ENCODE measurements around the gene AGPS.
"Not testable (repeated sequence)": the region's sequence is repeated elsewhere in the genome, so short reads cannot be mapped to it uniquely, and the experiment has no call there.

Gene AGPS

DNA sequence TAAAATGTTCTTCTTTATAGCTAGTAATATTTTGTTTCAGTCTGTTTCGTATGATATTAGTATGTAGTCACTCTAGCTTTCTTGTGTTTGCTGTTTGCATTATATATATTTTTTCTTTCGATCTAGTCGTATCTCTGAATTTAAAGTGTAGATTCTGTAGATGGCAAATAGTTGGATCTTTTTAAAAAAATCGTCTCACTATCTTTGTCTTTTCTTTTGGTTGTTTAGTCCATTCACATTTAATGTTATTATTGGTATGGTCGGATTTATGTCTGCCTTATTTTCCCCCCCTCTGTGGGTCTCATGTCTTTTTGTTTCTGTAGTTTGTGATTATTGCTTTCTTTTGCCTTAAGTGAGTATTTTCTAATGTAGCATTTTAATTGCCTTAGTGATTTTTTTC is 84.3 kb downstream of the AGPS start:
- no peak for DNase-seq

DNA sequence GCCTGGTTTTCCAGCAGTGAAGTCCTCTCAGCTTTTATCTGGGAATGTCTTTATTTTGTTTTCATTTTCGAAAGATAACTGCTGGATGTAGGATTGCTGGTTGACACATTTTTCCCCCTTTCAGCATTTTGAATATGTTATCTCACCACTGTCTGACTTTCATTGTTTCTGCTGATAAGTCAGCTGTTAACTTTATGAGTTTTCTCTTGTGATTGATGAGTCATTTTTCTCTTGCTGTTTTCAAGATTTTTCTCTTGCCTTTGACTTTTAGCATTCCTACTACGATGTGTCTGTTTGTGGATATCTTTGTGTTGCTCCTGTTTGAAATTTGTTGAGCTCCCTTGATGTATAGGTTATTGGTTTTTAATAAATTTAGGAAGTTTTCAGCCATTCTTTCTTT is 85.5 kb downstream of the AGPS start:
- DNase-seq = no peak

DNA sequence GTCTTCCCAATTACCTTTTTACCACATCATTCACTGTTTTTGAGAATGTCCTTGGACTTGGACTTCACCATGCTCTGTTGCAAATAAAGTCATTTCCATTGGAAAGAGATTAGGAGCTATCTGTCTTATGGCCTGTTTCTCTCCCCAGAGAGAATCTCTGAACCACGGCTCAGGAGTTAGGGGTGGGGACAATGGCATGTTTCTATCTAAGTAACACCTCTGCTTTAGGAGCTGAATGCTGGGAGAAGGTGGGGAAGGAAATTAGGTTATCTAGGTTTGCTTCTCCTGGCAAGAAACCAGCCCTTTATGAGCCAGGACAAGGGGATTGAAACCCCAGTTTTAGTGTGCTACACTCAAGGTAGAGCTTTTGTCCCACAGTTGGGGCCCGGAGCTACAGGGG is 86.3 kb downstream of the AGPS start:
- DNase-seq = no peak

DNA sequence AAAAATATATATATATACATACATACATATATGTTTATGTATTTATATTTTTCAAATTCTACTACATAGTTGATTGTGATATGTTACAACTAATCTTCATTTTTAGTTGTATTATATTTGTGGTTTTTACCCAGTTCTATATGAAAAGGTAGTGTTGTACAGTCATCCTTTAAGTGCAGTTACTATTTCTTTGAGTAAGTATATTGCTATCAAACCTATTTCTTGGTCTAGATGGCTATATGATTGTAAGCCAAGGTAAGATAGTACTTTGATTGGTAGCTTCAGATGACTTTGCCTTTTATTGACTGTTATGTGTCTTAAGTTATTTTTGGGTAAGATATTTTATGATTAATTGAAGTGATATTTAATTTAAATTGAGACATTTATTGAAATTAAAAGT is 89.6 kb downstream of the AGPS start:
- no peak for DNase-seq

DNA sequence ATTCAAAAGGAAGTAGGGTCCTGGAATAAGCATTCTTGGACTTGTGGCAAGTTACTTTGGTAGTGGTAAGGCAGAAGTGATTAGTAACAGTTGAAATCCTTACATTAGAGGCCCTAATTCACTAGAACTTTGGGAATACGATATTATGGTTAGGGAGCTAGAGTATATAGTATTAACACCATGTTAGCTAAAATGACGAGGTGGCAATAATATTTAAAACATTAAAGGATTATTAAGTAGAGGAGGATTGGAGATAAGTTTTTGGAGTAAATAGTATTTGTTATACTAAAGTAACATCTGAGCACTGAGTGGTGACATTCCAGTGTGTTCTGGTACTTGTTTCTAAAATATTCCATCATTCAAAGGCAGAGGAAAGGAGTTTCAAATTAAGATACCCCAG is 91.0 kb downstream of the AGPS start:
- no peak for DNase-seq

DNA sequence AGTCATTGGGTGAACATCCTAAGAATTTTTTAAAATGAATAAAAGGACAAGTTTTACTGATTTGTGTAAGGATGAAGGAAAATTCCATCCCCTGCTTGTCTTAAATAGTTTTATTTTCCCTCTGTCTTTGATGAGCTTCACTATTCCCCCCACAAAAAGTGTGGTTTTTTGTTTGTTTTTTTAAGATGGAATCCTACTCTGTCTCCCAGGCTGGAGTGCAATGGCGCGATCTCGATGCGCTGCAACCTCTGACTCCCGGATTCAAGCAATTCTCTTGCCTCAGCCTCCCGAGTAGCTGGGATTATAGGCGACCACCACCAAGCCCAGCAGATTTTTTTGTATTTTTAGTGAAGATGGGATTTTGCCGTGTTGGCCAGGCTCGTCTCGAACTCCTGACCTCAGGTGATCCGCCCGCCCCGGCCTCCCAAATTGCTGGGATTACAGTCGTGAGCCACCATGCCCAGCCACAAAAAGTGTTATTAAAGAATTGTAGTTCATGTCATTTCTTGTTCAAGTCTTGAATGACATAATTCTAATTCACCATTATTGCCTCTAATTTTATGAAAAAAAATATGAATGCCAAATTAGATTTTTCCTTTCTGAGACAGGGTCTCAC is 91.7 kb downstream of the AGPS start:
- DNase-seq = no peak

DNA sequence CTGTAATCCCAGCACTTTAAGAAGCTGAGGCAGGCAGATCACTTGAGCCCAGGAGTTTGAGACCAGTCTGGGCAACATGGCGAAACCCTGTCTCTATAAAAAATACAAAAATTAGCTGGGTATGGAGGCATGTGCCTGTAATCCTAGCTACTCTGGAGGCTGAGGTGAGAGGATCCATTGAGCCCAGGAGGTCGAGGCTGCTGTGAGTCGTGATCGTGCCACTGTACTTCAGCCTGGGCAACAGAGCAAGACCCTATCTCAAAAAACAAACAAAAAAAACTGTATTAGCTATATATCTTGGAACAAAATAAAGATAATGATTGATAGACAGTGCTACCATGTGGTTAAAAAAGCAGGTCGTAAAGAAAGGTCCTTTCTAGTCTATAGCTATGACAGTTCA is 93.1 kb downstream of the AGPS start:
- not testable (repeated sequence) for DNase-seq

DNA sequence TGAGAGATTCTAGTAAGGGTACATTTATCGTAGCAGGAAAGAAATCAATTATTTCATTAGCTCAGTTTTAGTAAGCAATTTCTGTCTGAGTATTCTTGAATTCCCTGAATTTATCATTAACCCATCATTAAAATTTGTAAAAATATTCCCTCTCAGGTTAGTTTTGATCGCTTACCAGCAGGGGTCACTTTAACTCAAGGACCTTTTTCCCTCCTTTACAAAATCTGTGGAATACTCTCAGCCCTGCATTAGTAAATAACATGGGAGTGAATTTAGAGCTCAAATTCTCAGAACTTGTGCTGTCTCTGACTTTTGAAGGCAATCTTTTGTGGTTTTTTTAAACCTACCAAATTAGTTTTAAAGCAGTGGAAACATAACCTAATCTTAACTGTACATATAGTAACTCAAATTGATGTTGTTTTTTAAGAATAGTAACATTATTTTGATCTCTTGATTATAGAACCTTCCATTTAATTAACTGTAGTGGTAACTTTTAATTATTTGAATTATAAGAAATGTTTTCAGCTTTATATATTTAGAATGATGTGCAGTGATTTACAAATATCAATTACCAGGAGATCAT is 97.2 kb downstream of the AGPS start:
- DNase-seq = no peak

DNA sequence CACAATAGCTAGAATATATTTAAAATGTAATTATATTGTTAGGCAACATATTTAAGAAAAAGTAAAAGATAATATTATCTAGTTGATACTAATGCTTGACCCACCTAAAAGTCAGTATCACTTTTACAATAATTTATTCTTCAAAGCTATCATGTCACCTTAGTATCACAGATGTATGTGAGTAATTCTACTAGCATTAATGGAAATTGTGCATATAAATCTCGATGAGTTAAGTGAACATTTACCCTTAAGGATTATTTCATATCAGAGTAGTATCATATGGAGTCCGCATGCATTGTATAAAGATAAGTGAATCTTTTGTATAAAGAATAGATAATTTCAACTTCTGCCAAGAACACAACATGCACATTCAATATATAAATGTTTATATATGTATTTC is 103.4 kb downstream of the AGPS start:
- no peak for DNase-seq

DNA sequence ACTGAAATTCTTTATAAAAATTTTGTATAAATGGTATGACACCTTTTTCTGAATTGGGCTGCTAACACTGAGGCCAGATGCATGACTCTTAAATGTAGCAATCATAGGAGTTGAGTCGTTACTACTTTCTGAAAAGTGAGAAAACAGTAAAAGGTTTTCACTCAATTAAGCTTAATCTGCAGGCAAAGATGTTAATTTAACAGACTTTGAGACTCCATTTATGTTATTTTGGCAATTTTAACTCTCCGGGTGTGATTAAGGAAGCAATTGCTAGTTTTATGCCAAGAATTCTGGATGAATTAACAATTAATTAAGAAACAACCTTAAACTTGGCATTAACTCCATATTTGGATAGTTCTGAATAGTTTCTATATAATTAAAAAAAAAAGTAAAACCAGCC is 104.3 kb downstream of the AGPS start:
- DNase-seq = no peak

DNA sequence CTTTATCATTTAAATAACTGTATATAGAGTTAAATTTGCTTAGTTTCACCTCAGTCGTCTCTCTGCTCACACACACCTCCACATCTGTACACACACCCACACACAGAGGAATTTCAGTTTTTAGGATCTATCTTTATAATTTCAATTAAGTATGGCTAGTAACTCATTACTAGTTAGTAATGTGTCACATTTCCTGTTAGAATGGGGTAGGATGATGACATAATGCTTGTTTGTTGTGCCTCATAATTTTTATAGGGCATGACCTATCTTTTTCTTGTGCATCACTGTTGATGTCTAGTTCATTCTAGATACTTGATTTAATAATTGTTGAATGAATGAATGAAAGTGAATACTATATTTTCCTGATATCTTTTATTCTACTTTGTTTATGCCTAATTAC is 108.6 kb downstream of the AGPS start:
- DNase-seq = no peak

DNA sequence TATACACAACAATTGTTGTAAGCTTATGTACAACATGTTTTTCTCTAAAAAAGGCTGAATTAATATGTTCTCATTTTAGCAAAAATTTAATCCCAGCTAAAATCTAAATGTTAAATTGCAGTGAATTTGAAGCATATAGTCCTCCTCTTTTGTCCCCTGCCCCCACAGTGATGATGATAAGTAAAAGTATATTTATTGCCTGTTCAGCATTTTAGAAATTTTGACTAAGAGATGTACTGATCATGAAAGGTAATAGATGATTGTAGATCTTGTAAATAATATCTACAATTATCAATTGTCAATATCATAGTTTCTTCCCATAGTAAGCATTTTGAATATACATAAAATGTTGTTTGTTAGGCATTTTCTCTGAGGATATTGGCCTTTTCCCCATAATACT is 113.9 kb downstream of the AGPS start:
- no peak for DNase-seq

DNA sequence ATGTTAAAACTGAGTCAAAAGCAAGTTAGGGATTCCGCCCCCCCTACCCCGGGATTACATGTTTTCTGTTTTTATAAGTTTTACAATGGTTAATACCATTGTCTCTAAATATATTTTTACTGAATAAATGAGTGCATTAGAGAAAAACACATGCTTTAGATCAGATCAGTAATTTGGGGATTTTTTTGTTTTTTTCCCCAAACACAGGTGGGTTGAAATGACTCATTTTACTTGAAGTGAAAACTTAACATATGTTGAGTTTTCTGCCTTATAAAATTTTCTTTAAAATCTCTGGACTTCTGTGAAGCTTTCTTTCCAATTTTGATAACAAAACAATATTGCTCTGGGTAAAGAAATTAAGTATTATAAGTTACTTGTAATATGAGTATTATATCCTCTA is 114.4 kb downstream of the AGPS start:
- no peak for DNase-seq

DNA sequence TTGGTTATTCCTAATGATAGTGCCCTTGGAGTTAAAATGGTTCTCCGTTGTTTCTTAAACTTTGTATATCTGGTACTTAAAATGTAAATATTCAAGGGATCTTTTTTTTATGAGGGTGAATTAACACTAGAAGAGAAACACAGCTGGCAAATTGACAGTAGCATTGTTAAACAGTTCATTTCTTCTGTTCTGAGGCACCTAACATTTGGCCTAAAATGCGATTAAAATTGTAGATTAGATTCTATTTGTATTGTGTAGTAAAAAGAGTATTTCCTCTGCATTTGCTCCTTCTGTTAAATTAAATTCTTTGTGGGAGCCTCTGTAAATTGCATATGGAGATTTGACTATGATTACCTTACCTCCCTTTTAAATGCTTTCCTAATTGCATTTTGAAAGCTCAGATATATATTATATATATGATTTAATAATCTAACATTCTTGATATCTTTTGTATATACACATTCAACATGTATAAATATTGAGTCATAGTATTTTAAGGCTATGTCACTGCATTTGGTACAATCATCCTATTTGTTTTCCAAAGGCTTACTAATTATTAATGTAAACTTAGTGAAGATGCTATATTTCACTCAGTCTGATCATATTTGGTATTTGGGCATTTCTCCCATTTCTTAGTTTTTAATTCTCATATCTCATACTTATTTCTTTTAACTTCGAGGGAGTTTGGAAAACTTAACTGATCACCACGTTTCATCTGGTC is 124.4 kb downstream of the AGPS start:
- DNase-seq = no peak

DNA sequence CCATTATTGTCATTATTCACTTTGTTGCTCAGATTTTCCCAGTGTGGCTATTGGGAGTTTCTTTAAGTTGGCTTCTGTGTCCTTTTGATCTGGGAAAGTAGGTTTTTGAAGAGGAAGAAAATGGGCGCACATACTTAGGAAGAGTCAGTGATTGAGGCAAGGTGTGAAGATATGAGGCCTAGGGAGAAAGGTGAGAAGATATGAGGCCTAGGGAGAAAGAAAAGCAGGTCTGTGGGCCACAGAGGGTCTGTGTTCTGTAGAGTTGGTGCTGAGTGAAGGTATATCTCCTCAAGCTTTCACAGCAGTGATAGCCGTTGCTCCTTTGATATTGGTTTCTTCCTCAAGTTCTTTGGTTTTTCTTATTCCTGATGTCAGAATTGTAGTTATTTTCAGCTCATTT is 126.2 kb downstream of the AGPS start:
- DNase-seq = no peak

DNA sequence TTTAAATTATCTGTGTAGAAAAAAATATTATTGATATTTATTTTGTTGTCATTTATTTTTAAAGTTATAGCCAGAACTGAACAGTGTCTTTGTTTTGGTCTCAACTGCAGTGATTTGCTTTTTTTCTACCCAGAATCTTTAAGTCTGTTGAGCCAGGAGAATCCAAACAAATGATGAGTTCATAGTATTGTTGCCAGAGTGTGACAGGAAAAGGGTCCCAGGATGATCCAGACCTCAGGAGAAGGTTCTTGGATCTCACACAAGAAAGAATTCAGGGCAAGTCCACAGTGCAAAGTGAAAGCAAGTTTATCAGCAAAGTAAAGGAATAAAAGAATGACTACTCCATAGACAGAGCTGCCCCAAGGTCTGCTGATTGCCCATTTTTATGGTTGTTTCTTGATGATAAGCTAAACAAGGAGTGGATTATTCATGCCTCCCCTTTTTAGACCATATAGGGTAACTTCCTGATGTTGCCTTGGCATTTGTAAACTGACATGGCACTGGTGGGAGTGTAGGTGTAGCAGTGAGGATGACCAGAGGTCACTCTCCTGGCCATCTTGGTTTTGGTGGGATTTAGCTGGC is 127.1 kb downstream of the AGPS start:
- no peak for DNase-seq

DNA sequence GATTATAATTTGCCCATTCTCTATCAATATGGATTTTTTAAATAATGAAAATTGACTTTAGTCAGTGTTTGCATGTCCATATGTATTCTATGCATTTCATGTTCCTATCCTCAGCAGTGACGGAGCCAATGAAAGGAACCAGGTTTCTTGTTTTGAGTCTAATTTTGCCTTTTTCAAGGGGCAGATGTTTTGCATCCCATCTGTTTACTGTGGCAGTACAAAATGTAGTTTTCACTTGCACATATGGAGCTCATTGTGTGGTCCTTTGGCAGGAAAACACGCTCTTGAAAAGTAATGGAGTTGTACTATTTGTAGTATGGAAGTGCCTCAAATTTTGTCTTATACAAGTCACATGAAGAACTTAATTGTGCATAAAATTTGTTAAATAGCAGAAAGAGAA is 127.8 kb downstream of the AGPS start:
- no peak for DNase-seq

DNA sequence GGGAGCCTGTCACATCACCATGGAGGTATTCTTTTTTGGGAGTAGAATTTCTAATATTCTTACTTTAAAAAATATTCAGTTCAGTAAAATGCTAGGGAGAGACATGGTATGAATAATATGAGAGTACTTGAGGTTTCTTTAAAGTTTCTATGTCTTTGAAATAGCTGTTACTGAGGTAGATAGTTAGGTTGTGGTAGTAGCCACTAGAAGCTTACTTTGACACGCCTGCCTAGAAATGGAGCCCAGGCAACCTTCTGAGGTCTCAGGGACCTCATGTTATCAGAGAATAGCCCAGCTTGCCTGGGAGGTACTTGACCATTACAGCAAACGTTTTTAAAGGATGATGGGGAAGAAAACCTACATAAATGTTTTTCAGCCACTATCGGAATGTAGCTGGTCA is 131.2 kb downstream of the AGPS start:
- DNase-seq = no peak

DNA sequence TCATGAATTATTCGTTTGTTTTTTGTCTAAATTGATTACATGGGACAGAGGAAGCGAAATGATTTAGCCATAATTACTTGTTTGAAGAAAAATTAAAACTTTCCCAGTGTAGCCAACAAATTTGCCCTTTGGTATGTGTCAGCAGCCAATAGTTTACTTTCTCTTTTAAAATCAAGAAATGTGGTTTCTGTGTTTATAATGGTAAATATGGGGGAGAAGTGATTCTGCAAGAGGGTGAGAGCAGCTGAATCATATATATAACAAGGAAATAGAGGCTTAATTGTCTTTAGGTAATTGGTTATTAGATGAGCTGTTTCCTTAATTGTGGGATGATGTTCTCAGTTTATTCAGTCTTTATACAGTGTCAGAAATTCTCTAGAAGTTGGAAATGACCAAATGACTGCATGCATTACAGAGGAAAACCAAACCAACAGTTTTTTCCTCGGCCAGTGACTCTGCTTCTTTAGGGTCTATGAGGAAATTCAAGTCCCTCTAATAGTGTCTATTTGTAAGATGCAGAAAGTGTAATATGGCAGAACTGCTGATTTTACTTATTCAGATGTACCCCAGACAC is 132.9 kb downstream of the AGPS start:
- no peak for DNase-seq

DNA sequence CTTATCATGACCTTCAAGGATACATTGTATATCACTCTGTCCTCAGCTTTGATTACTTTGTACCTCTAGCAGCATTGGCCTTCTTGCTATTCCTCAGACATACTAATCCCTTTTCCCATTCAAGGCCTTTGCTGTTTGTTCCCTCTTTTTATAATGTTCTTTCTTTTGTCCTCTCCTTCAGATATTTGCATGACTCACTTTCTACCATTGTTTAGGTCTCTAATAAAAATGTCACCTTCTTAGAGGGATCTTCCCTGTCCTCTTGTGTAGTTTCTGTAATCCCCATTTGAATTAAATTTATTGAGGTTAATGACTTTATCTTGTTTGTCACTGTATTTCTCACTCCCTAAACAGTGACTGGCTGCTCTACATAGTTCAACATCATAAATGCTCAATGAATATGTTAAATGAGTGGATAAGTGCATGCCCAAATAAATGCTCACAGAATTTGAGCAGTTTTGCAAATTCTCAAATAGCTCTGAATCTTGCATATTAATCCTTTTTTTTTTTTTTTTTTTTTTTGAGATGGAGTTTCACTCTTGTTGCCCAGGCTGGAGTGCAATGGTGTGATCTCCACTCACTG is 135.9 kb downstream of the AGPS start:
- no peak for DNase-seq

DNA sequence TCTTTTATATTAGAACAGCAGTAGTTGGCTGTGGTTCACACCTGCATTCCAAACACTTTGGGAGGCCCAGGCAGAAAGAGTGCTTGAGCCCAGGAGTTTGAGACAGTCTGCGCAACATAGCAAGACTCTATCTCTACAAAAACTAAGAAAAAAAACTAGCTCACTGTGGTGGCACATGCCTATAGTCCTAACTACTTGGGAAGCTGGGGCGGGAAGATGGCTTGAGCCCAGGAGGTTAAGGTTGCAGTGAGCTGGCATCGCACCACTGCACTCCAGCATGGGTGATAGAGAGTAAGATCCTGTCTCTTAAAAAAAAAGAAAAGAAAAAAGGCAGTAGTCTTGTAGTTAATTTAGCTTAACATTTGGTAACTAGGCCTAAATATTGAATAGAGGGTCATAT is 136.6 kb downstream of the AGPS start:
- no peak for DNase-seq

DNA sequence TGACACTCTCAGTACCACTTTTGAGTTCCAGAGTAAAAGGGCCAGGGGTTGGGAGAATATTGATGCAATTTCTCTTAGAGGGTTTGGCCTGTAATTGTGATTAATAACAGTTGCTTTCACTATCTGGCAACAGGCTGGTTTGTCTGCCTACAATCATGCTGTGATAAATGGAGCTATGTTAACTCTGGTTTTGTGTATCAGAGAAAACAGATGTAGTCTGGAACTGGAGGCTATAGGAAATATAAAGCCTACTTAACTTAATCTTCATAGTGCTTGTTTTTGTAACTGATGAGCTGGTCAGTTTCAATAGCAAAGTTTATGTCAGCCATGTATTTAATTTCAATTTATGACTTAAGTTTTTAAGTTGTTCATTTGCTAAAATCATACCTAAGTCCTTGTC is 138.0 kb downstream of the AGPS start:
- DNase-seq = no peak

DNA sequence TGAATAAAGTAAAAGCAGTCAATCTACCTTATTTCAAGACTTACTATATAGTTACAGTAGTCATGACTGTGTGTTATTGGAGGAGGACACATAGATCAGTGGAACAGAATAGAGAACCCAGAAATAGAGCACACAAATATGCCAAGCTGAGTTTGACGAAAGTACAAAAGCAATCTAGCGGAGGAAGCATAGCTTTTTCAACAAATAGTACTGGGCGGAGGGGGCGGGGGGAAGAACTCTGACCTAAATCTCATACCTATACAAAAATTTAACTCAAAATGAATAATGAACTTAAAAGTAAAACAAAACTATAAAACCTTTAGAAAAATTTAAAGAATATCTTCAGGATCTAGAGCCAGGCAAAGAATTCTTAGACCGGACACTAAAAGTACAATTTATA is 139.1 kb downstream of the AGPS start:
- no peak for DNase-seq

DNA sequence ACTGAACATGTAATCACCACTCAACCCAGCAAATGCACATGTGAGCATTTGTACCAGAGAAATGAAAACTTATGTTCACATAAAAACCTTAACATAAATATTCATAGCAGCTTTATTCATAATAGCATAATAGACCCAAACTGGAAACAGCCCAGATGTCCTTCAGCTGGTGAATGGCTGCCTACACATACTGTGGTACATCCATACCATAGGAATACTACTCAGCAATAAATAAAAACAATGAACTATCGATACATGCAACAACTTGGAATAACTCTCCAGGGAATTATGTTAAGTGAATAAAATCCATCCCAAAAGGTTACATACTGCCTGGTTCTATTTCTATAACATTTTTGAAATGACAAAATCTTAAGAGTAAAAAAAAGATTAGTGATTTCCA is 140.0 kb downstream of the AGPS start:
- no peak for DNase-seq
